DND-41 (cell line): ENCODE data around the gene MYH9.

Experiments used
- ATAC-seq: fragments of 200-7000 bp; cut with Tn5 transposase; 3 replicates; pipeline ENCODE4 v1.9.1; 2021; ENCODE audit warnings: low read depth; ENCODE audit not compliant: insufficient read depth
- DNase-seq: peaks from one replicate; pipeline ENCODE4 v3.0.0-alpha.2; 2020
- H2AFZ ChIP-seq: 2 replicates; pipeline ENCODE4 v1.6.0; 2012; ENCODE audit warnings: low read depth, low read length
- H3K27ac ChIP-seq: 2 replicates; pipeline ENCODE4 v1.5.1; 2012; ENCODE audit warnings: low read length, inconsistent platforms
- H3K27me3 ChIP-seq: fragments of 200-600 bp; sonication (generic); 2 replicates; pipeline ENCODE4 v1.6.0; 2012; ENCODE audit warnings: low read length, mild to moderate bottlenecking, inconsistent platforms; ENCODE audit not compliant: insufficient read depth, poor library complexity
- H3K36me3 ChIP-seq: 2 replicates; pipeline ENCODE4 v1.5.1; 2012; ENCODE audit warnings: low read length, inconsistent platforms; ENCODE audit not compliant: insufficient read depth
- H3K4me1 ChIP-seq: 2 replicates; pipeline ENCODE4 v1.5.1; 2012; ENCODE audit warnings: mild to moderate bottlenecking, low read length; ENCODE audit not compliant: insufficient read depth
- H3K4me2 ChIP-seq: 2 replicates; pipeline ENCODE4 v1.6.0; 2012; ENCODE audit warnings: mild to moderate bottlenecking, moderate library complexity, low read length, inconsistent platforms; ENCODE audit not compliant: insufficient read depth
- H3K4me3 ChIP-seq, 2 experiments: fragments of 200-600 bp in 1 of 2; shearing (Covaris generic) in 1 of 2; 2 replicates each; pipeline ENCODE4 v1.5.1; 2012 to 2016; ENCODE audit warnings: inconsistent platforms in 2 of 2, low read length in 2 of 2, mild to moderate bottlenecking in 2 of 2, low read depth in 1 of 2, moderate library complexity in 1 of 2
- H3K79me2 ChIP-seq: 2 replicates; pipeline ENCODE4 v1.6.0; 2012; ENCODE audit warnings: low read length, inconsistent platforms; ENCODE audit not compliant: insufficient read depth
- H3K9ac ChIP-seq: 2 replicates; pipeline ENCODE4 v1.6.0; 2012; ENCODE audit warnings: low read depth, mild to moderate bottlenecking, inconsistent platforms, low read length, moderate library complexity
- H3K9me3 ChIP-seq: 2 replicates; pipeline ENCODE4 v1.5.1; 2012; ENCODE audit warnings: low read length, moderate library complexity, mild to moderate bottlenecking, inconsistent platforms; ENCODE audit not compliant: insufficient read depth, severe bottlenecking
- H4K20me1 ChIP-seq: 2 replicates; pipeline ENCODE4 v1.6.0; 2012; ENCODE audit warnings: low read length; ENCODE audit not compliant: insufficient read depth
- CTCF ChIP-seq: IDR thresholded peaks from 2 replicates; pipeline ENCODE4 v1.5.1; 2012; ENCODE audit warnings: borderline replicate concordance, low read length, moderate library complexity, mild to moderate bottlenecking; ENCODE audit not compliant: poor library complexity, severe bottlenecking; ENCODE audit errors: extremely low read depth
- EZH2 ChIP-seq: IDR thresholded peaks from 3 replicates; pipeline ENCODE4 v1.6.1; 2012; ENCODE audit warnings: borderline replicate concordance, low read depth, mild to moderate bottlenecking, moderate library complexity, low read length, inconsistent platforms; ENCODE audit not compliant: severe bottlenecking

MYH9 gene

GRCh38 chr22:36350751-36351594 is 36.8 kb downstream of the MYH9 start:
- H3K27ac ChIP-seq: peak overlapping the region; percentile 27; the same call in 1 of the 2 replicates
- ATAC-seq: peak; percentile 25; the same call in 1 of the 3 replicates

GRCh38 chr22:36349726-36350125 is 38.0 kb downstream of the MYH9 start:
- Histone ChIP-seq H3K79me2 (peaks cover 93% of the 10 kb centered on the region), H3K9me3 (no peaks in the 10 kb centered on the region), H3K36me3 (peaks cover 41% of the 10 kb centered on the region), H3K9ac (no peak overlapping the region), H3K4me1 (no peaks in the 10 kb centered on the region), H2AFZ (no peak overlapping the region), H4K20me1 (peaks cover 78% of the 10 kb centered on the region), H3K27ac (no peak overlapping the region), H3K4me2 (no peak overlapping the region), H3K27me3 (no peaks in the 10 kb centered on the region), H3K4me3 (no peak overlapping the region)
- ATAC-seq (no peak), DNase-seq (no peak)
- no peak for TF ChIP-seq EZH2
- no peak for TF ChIP-seq CTCF

More at GRCh38 chr22:36350751-36351594, 36.8 kb downstream of the MYH9 start:
- TF ChIP-seq EZH2: no peak
- TF ChIP-seq CTCF: no peak
- Histone ChIP-seq H3K36me3 (peaks cover 35% of the 10 kb centered on the region), H4K20me1 (peaks cover 81% of the 10 kb centered on the region), H3K4me3 (no peak overlapping the region), H3K79me2 (peaks cover 96% of the 10 kb centered on the region), H3K27me3 (no peaks in the 10 kb centered on the region), H3K4me2 (no peak overlapping the region), H3K4me1 (no peaks in the 10 kb centered on the region), H3K9ac (no peak overlapping the region), H2AFZ (no peak overlapping the region), H3K9me3 (no peaks in the 10 kb centered on the region)
- DNase-seq: no peak

GRCh38 chr22:36348760-36349159 is 39.0 kb downstream of the MYH9 start:
- Histone ChIP-seq H2AFZ (no peak overlapping the region), H3K4me1 (no peaks in the 10 kb centered on the region; the same call in 1 of the 2 replicates), H3K79me2 (peaks cover 94% of the 10 kb centered on the region), H3K9ac (no peak overlapping the region), H4K20me1 (peaks cover 80% of the 10 kb centered on the region), H3K4me2 (no peak overlapping the region), H3K4me3 (no peak overlapping the region), H3K27ac (no peak overlapping the region), H3K9me3 (no peaks in the 10 kb centered on the region), H3K36me3 (peaks cover 51% of the 10 kb centered on the region), H3K27me3 (no peaks in the 10 kb centered on the region)
- TF ChIP-seq EZH2: no peak
- TF ChIP-seq CTCF: no peak
- ATAC-seq (no peak), DNase-seq (no peak)
